ENCODE results near the gene ZMYM1.
"Not testable (repeated sequence)": the region's sequence is repeated elsewhere in the genome, so short reads cannot be mapped to it uniquely, and the experiment has no call there.

The ZMYM1 gene

DNA sequence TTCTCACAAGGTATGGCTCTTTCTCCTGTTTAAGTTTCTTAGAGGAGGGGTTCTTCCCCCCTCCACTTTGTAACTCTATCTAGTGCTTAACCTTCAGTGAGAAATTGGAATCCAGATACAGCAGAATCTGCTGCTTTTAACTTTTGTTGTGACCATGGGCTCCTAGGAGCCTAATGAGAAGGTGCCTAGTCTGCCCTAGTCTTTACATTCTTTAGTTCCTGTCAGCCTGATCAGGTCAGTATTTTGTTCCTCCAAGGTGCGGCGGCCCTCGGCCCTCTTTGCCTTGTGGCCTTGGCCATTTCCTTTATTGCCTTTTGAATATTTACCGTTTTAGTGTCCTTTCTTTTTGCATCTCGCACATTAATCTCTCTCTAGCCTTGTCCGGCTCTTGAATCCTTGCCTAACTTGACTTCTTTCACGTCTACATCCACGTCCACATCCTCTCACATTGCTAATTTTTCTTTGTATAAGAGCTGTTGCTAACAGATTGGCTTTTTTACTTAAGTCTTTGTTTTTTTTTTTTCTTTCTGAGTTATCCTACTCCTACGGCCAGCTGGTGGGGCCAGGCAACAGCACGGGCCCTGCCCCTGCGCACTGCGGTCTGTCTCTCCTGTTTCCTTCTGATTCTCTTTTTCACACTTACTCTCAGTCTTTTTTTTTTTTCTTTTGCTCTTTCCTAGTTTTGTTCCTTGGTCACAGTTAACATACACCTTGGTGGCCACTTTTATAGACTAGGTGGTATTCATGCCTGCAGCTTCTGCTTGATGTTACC, 64.7 kb downstream of the ZMYM1 start:
- TF ChIP-seq, protein P1, sequence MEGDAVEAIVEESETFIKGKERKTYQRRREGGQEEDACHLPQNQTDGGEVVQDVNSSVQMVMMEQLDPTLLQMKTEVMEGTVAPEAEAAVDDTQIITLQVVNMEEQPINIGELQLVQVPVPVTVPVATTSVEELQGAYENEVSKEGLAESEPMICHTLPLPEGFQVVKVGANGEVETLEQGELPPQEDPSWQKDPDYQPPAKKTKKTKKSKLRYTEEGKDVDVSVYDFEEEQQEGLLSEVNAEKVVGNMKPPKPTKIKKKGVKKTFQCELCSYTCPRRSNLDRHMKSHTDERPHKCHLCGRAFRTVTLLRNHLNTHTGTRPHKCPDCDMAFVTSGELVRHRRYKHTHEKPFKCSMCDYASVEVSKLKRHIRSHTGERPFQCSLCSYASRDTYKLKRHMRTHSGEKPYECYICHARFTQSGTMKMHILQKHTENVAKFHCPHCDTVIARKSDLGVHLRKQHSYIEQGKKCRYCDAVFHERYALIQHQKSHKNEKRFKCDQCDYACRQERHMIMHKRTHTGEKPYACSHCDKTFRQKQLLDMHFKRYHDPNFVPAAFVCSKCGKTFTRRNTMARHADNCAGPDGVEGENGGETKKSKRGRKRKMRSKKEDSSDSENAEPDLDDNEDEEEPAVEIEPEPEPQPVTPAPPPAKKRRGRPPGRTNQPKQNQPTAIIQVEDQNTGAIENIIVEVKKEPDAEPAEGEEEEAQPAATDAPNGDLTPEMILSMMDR (IDR thresholded peaks at IDR 0.05; ENCODE audit: control insufficient read depth, extremely low read depth, insufficient read depth): no peak
- no peak for DNase-seq (ENCODE audit: low read depth)
- no peak overlapping the region for H3K4me3 ChIP-seq (ENCODE audit: low read depth, low read length)

DNA sequence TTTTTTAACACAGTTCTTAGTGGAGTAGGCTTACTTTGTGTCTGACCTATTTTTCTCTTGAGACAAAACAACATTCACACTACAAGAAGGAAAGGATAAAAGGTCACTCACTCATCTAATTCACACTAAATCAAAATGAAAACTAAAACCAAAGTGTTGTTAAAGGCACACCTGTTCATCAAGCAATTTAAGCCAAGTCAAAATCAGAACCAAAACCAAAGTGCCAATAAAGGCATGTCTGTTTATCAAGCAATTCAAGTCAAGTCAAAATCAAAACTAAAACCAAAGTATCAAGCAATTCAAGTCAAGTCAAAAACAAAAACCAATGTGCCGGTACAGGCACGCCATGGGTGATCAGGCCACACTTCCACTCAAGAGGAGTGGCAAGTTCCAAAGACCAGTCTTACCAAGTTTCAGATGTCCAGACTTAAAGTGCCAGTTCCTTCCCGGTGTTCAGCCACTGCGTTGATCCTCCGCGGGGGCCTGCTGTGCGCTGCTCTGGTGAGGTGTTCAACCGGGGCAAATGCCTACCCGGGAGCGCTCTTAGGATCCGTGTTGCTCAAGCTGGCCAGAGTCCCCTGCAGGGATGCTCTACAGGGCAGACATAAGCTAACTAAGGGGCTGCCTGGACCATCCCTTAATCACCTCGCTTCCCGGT, 66.8 kb downstream of the ZMYM1 start:
- not testable (repeated sequence) for H3K4me3 ChIP-seq (ENCODE audit: low read depth, low read length); DNase-seq (ENCODE audit: low read depth)

GRCh38 chr1:35151220-35151619, 72.0 kb downstream of the ZMYM1 start:
- no peak for DNase-seq (ENCODE audit: low read depth)
- no peak overlapping the region for H3K4me3 ChIP-seq (ENCODE audit: low read depth, low read length)
- TF ChIP-seq, protein P1 (IDR thresholded peaks at IDR 0.05; ENCODE audit: control insufficient read depth, extremely low read depth, insufficient read depth): no peak

DNA sequence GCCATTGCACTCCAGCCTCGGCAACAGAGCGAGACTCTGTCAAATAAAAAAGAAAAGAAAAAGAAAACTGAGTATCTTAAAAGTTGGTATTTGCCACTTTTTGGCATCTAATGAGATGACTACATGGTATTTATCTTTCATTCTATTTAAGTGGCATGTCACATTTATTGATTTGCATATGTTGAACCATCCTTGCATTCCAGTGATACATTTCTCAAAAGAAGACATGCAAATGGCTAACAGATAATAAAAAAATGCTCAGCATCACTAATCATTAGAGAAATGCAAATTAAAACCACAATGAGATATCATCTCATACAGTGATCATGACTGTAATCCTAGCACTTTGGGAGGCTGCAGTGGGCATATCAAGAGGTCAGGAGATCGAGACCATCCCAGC, 85.7 kb downstream of the ZMYM1 start:
- no peak for DNase-seq (ENCODE audit: low read depth)
- TF ChIP-seq, protein P1 (IDR thresholded peaks at IDR 0.05; ENCODE audit: control insufficient read depth, extremely low read depth, insufficient read depth): no peak
- no peak overlapping the region for H3K4me3 ChIP-seq (ENCODE audit: low read depth, low read length)

Data from LNCaP clone FGC (cell line).